ENCODE measurements around the gene CD209.

CD209 gene

DNA sequence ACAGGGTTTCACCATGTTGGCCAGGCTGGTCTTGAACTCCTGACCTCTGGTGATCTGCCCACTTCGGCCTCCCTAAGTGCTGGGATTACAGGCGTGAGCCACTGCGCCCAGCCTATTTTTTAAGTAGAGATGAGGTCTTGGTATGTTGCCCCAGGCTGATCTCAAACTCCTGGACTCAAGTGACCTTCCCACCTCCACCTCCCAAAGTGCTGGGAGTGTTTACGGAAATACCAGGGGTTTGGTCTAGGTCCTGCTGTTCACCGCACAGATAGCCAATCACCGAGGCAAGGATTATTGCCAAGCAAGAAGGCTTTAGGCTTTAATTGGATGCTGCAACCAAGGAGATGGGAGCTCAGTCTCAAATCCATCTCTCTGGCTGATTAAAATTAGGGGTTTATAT is 27.0 kb downstream of the CD209 start:
- Histone ChIP-seq H4K8ac (ENCODE audit: low read depth, low read length) (no peak overlapping the region), H3K9ac (ENCODE audit: low read depth, low read length, poor library complexity) (no peak overlapping the region), H2BK5ac (ENCODE audit: low read length) (no peak overlapping the region), H3K9me3 (replicated peaks in 1 of 2; ENCODE audit: control insufficient read depth in 2 of 2, insufficient read depth in 1 of 2, low read depth in 1 of 2, low read length in 2 of 2) (no peaks in the 10 kb centered on the region), H3K79me1 (ENCODE audit: low read depth, low read length) (no peaks in the 10 kb centered on the region), H3K36me3 (replicated peaks in 1 of 2; ENCODE audit: control insufficient read depth in 2 of 2, insufficient read depth in 2 of 2, low read length in 2 of 2) (no peaks in the 10 kb centered on the region), H3K4me1 (ENCODE audit: control insufficient read depth in 2 of 2, insufficient read depth in 1 of 2, low read depth in 1 of 2, low read length in 2 of 2) (peaks cover 0 to 2% of the 10 kb centered on the region in 2 donors), H3K4me2 (ENCODE audit: insufficient read depth, low read length, poor library complexity, severe bottlenecking) (no peak overlapping the region), H2BK12ac (ENCODE audit: low read length) (no peak overlapping the region), H2AK5ac (ENCODE audit: low read depth, low read length) (no peak overlapping the region), H3K4me3 (ENCODE audit: low read length in 2 of 2) (no peak overlapping the region), H3K18ac (ENCODE audit: low read length) (no peak overlapping the region), H3K27me3 (ENCODE audit: control insufficient read depth in 3 of 3, insufficient read depth in 3 of 3, low read depth in 1 of 3, low read length in 3 of 3) (peaks cover 0 to 7% (median 0%) of the 10 kb centered on the region in 3 experiments), H3K23ac (ENCODE audit: low read depth, low read length, poor library complexity) (no peak overlapping the region), H2BK15ac (ENCODE audit: low read length) (no peak overlapping the region), H3K14ac (ENCODE audit: low read length) (no peak overlapping the region), H2AFZ (ENCODE audit: low read length) (no peak overlapping the region), H3K27ac (replicated peaks; ENCODE audit: low read length) (no peak overlapping the region), H3K4ac (ENCODE audit: low read length) (no peak overlapping the region), H4K91ac (ENCODE audit: low read depth, low read length, poor library complexity) (no peak overlapping the region), H2BK120ac (ENCODE audit: low read depth, low read length) (no peak overlapping the region)
- no CpG with 5 or more reads among the region's 6 CpGs for WGBS, 2 donors (ENCODE audit: extremely low coverage in 2 of 2, insufficient read length in 2 of 2, insufficient replicate concordance in 1 of 2)
- DNase-seq (ENCODE audit: low spot score): no peak

DNA sequence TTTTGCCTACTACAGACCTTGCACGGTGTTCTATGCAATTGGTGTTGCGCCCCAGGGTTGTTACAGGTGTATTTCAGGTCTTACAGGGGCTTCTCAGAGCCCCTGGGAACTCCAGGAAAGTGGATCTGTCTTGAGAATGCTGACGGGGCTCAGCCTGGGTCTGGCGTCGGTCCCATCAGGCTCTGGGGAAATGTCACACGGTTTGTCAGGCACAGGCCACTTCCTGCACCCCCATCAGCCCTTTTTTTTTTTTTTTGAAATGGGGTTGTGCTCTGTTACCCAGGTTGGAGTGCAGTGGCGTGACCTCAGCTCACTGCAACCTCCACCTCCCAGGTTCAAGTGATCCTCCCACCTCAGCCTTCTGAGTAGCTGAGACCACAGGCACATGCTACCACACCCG is 28.7 kb downstream of the CD209 start:
- no peak overlapping the region for H4K8ac ChIP-seq (ENCODE audit: low read depth, low read length)
- H2BK15ac ChIP-seq (ENCODE audit: low read length): no peak overlapping the region
- H2BK12ac ChIP-seq (ENCODE audit: low read length): no peak overlapping the region
- no peak overlapping the region for H4K91ac ChIP-seq (ENCODE audit: low read depth, low read length, poor library complexity)
- no peak overlapping the region for H2AFZ ChIP-seq (ENCODE audit: low read length)
- H3K4me1 ChIP-seq (ENCODE audit: control insufficient read depth in 2 of 2, insufficient read depth in 1 of 2, low read depth in 1 of 2, low read length in 2 of 2): peaks cover 0 to 2% of the 10 kb centered on the region in 2 donors
- no peak overlapping the region for H3K14ac ChIP-seq (ENCODE audit: low read length)
- no peak overlapping the region for H3K4me3 ChIP-seq (ENCODE audit: low read length in 2 of 2)
- H2BK5ac ChIP-seq (ENCODE audit: low read length): no peak overlapping the region
- no peak overlapping the region for H2AK5ac ChIP-seq (ENCODE audit: low read depth, low read length)
- no peak for DNase-seq (ENCODE audit: low spot score)
- H3K4ac ChIP-seq (ENCODE audit: low read length): no peak overlapping the region
- H3K79me1 ChIP-seq (ENCODE audit: low read depth, low read length): no peaks in the 10 kb centered on the region
- H3K9ac ChIP-seq (ENCODE audit: low read depth, low read length, poor library complexity): no peak overlapping the region
- no peak overlapping the region for H3K18ac ChIP-seq (ENCODE audit: low read length)
- peaks cover 0 to 5% (median 0%) of the 10 kb centered on the region in 3 experiments for H3K27me3 ChIP-seq (ENCODE audit: control insufficient read depth in 3 of 3, insufficient read depth in 3 of 3, low read depth in 1 of 3, low read length in 3 of 3)
- H3K4me2 ChIP-seq (ENCODE audit: insufficient read depth, low read length, poor library complexity, severe bottlenecking): no peak overlapping the region
- H3K9me3 ChIP-seq (replicated peaks in 1 of 2; ENCODE audit: control insufficient read depth in 2 of 2, insufficient read depth in 1 of 2, low read depth in 1 of 2, low read length in 2 of 2): no peaks in the 10 kb centered on the region
- no CpG with 5 or more reads among the region's 8 CpGs for WGBS, 2 donors (ENCODE audit: extremely low coverage in 2 of 2, insufficient read length in 2 of 2, insufficient replicate concordance in 1 of 2)
- H2BK120ac ChIP-seq (ENCODE audit: low read depth, low read length): no peak overlapping the region
- H3K36me3 ChIP-seq (replicated peaks in 1 of 2; ENCODE audit: control insufficient read depth in 2 of 2, insufficient read depth in 2 of 2, low read length in 2 of 2): no peaks in the 10 kb centered on the region
- no peak overlapping the region for H3K23ac ChIP-seq (ENCODE audit: low read depth, low read length, poor library complexity)
- no peak overlapping the region for H3K27ac ChIP-seq (replicated peaks; ENCODE audit: low read length)

- WGBS, 2 donors (ENCODE audit: extremely low coverage in 2 of 2, insufficient read length in 2 of 2, insufficient replicate concordance in 1 of 2): no CpG with 5 or more reads among the region's 1 CpG
- no peaks in the 10 kb centered on the region for H3K36me3 ChIP-seq (replicated peaks in 1 of 2; ENCODE audit: control insufficient read depth in 2 of 2, insufficient read depth in 2 of 2, low read length in 2 of 2)
- no peak overlapping the region for H3K4ac ChIP-seq (ENCODE audit: low read length)
- H3K9me3 ChIP-seq (replicated peaks in 1 of 2; ENCODE audit: control insufficient read depth in 2 of 2, insufficient read depth in 1 of 2, low read depth in 1 of 2, low read length in 2 of 2): no peaks in the 10 kb centered on the region
- H3K27ac ChIP-seq (replicated peaks; ENCODE audit: low read length): no peak overlapping the region
- H3K27me3 ChIP-seq (ENCODE audit: control insufficient read depth in 3 of 3, insufficient read depth in 3 of 3, low read depth in 1 of 3, low read length in 3 of 3): no peaks in the 10 kb centered on the region
- no peak overlapping the region for H3K18ac ChIP-seq (ENCODE audit: low read length)
- H3K14ac ChIP-seq (ENCODE audit: low read length): no peak overlapping the region
- H2BK15ac ChIP-seq (ENCODE audit: low read length): no peak overlapping the region
- H4K91ac ChIP-seq (ENCODE audit: low read depth, low read length, poor library complexity): no peak overlapping the region
- no peak overlapping the region for H2BK12ac ChIP-seq (ENCODE audit: low read length)
- no peaks in the 10 kb centered on the region for H3K79me1 ChIP-seq (ENCODE audit: low read depth, low read length)
- no peak overlapping the region for H3K4me3 ChIP-seq (ENCODE audit: low read length in 2 of 2)
- no peak overlapping the region for H4K8ac ChIP-seq (ENCODE audit: low read depth, low read length)
- no peaks in the 10 kb centered on the region for H3K4me1 ChIP-seq (ENCODE audit: control insufficient read depth in 2 of 2, insufficient read depth in 1 of 2, low read depth in 1 of 2, low read length in 2 of 2)
- H2BK120ac ChIP-seq (ENCODE audit: low read depth, low read length): no peak overlapping the region
- H2BK5ac ChIP-seq (ENCODE audit: low read length): no peak overlapping the region
- no peak for DNase-seq (ENCODE audit: low spot score)
- H3K23ac ChIP-seq (ENCODE audit: low read depth, low read length, poor library complexity): no peak overlapping the region
- H3K9ac ChIP-seq (ENCODE audit: low read depth, low read length, poor library complexity): no peak overlapping the region
- H2AK5ac ChIP-seq (ENCODE audit: low read depth, low read length): no peak overlapping the region
- H3K4me2 ChIP-seq (ENCODE audit: insufficient read depth, low read length, poor library complexity, severe bottlenecking): no peak overlapping the region
- no peak overlapping the region for H2AFZ ChIP-seq (ENCODE audit: low read length)
Measured at GRCh38 chr19:7716762-7717161, 30.6 kb downstream of the CD209 start.

GRCh38 chr19:7715671-7716070 is 31.7 kb downstream of the CD209 start:
- H2AFZ ChIP-seq (ENCODE audit: low read length): no peak overlapping the region

More at GRCh38 chr19:7715671-7716070, 31.7 kb downstream of the CD209 start:
- H3K4me3 ChIP-seq (ENCODE audit: low read length in 2 of 2): no peak overlapping the region
- no peak overlapping the region for H2BK15ac ChIP-seq (ENCODE audit: low read length)
- no peaks in the 10 kb centered on the region for H3K4me1 ChIP-seq (ENCODE audit: control insufficient read depth in 2 of 2, insufficient read depth in 1 of 2, low read depth in 1 of 2, low read length in 2 of 2)
- H2BK5ac ChIP-seq (ENCODE audit: low read length): no peak overlapping the region
- H3K27me3 ChIP-seq (ENCODE audit: control insufficient read depth in 3 of 3, insufficient read depth in 3 of 3, low read depth in 1 of 3, low read length in 3 of 3): no peaks in the 10 kb centered on the region
- H3K9ac ChIP-seq (ENCODE audit: low read depth, low read length, poor library complexity): no peak overlapping the region
- no peaks in the 10 kb centered on the region for H3K79me1 ChIP-seq (ENCODE audit: low read depth, low read length)
- no peaks in the 10 kb centered on the region for H3K9me3 ChIP-seq (replicated peaks in 1 of 2; ENCODE audit: control insufficient read depth in 2 of 2, insufficient read depth in 1 of 2, low read depth in 1 of 2, low read length in 2 of 2)
- no peak overlapping the region for H3K14ac ChIP-seq (ENCODE audit: low read length)
- no peak overlapping the region for H3K4ac ChIP-seq (ENCODE audit: low read length)
- no peaks in the 10 kb centered on the region for H3K36me3 ChIP-seq (replicated peaks in 1 of 2; ENCODE audit: control insufficient read depth in 2 of 2, insufficient read depth in 2 of 2, low read length in 2 of 2)
- H2AK5ac ChIP-seq (ENCODE audit: low read depth, low read length): no peak overlapping the region
- H3K23ac ChIP-seq (ENCODE audit: low read depth, low read length, poor library complexity): no peak overlapping the region
- no peak overlapping the region for H3K27ac ChIP-seq (replicated peaks; ENCODE audit: low read length)
- no peak overlapping the region for H4K8ac ChIP-seq (ENCODE audit: low read depth, low read length)
- H2BK120ac ChIP-seq (ENCODE audit: low read depth, low read length): no peak overlapping the region
- no peak overlapping the region for H3K4me2 ChIP-seq (ENCODE audit: insufficient read depth, low read length, poor library complexity, severe bottlenecking)
- H2BK12ac ChIP-seq (ENCODE audit: low read length): no peak overlapping the region
- no peak overlapping the region for H3K18ac ChIP-seq (ENCODE audit: low read length)
- DNase-seq (ENCODE audit: low spot score): no peak
- no CpG with 5 or more reads among the region's 1 CpG for WGBS, 2 donors (ENCODE audit: extremely low coverage in 2 of 2, insufficient read length in 2 of 2, insufficient replicate concordance in 1 of 2)
- no peak overlapping the region for H4K91ac ChIP-seq (ENCODE audit: low read depth, low read length, poor library complexity)

All from neuronal stem cell (in vitro differentiated cells).